Body of pancreas (tissue), 4 donors: ENCODE results near the gene TSHZ2.

Experiments used
- CTCF ChIP-seq, 7 experiments: fragments of 450-650 bp in 4 of 7; fragments of 200-600 bp in 3 of 7; sonication (generic) in 3 of 7; IDR thresholded peaks; one replicate each; pipeline ENCODE4 v1.5.1; 2016 to 2019; ENCODE audit warnings: antibody characterized with exemption in 7 of 7
- POLR2A ChIP-seq, 3 donors: fragments of 450-650 bp; IDR thresholded peaks; one replicate each; pipeline ENCODE4 v1.6.1; 2016; ENCODE audit warnings: antibody characterized with exemption in 3 of 3, mild to moderate bottlenecking in 2 of 3

GRCh38 chr20:53163486-53163885 is 191.3 kb downstream of the TSHZ2 start:
- TF ChIP-seq CTCF (IDR thresholded peaks at IDR 0.05) (no peak), POLR2A (IDR thresholded peaks at IDR 0.05) (no peak)
